GM12875 (cell line): Measurements from ENCODE around the gene SERINC1.

Experiments
- H3K4me3 ChIP-seq: one replicate; pipeline ENCODE4 v1.5.1; 2011; ENCODE audit warnings: low read depth, low read length, control low read depth
- TF ChIP-seq, protein P1 (sequence below): IDR thresholded peaks from 2 replicates; pipeline ENCODE4 v1.5.1; 2011; ENCODE audit warnings: low read depth, mild to moderate bottlenecking, control low read depth, inconsistent platforms, low read length, moderate library complexity, borderline replicate concordance; ENCODE audit not compliant: insufficient read depth

Gene SERINC1

DNA sequence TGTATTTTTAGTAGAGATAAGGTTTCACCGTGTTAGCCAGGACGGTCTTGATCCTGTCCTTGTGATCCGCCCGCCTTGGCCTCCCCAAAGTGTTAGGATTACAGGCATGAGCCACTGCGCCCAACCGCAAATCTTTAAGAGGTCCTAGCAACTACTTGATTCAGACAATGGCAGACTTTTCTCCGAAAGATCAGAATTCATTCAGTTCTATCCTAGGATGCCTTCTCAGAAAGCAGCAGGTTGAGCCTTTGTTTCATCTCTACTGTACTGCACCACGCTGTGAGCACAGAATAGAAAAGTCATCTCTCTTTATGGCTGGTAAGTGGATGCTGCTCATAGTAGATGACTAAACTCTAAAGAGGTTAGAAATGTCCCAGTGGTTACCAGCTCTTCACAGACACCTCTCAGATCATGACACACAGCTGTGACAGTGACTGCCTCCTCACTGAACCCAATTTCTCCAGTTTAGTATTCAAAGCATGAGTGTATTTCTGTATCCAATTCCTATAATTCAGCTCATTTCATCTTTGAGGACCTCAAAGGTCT lies 78.2 kb downstream of the SERINC1 start:
- TF ChIP-seq, protein P1, sequence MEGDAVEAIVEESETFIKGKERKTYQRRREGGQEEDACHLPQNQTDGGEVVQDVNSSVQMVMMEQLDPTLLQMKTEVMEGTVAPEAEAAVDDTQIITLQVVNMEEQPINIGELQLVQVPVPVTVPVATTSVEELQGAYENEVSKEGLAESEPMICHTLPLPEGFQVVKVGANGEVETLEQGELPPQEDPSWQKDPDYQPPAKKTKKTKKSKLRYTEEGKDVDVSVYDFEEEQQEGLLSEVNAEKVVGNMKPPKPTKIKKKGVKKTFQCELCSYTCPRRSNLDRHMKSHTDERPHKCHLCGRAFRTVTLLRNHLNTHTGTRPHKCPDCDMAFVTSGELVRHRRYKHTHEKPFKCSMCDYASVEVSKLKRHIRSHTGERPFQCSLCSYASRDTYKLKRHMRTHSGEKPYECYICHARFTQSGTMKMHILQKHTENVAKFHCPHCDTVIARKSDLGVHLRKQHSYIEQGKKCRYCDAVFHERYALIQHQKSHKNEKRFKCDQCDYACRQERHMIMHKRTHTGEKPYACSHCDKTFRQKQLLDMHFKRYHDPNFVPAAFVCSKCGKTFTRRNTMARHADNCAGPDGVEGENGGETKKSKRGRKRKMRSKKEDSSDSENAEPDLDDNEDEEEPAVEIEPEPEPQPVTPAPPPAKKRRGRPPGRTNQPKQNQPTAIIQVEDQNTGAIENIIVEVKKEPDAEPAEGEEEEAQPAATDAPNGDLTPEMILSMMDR: no peak
- no peak overlapping the region for H3K4me3 ChIP-seq
